ENCODE measurements around the gene CYB561. TPM values are rescaled to one million over a fixed set of nuclear protein-coding genes. Genes with fewer than 3 reads are reported as not detected.

Gene CYB561
- total and polyA plus RNA-seq, 7 donors: 1.5 to 4.2 (median 2.9) TPM

GRCh38 chr17:63441654-63442053 is 4.5 kb downstream of the CYB561 start:
- intact Hi-C loops (cut with DNase I): no loop called here
- WGBS, 3 donors: 83 to 86% (median 84%) methylated on average over 13 of the region's 13 CpGs
- Histone ChIP-seq H3K27ac (no peak overlapping the region), H3K4me1 (peaks cover 4% of the 10 kb centered on the region), H3K36me3 (ENCODE audit: insufficient read depth in 1 of 2, low read depth in 1 of 2) (no peaks in the 10 kb centered on the region), H3K9me3 (no peaks in the 10 kb centered on the region), H3K27me3 (ENCODE audit: insufficient read depth in 3 of 3, low read length in 2 of 3) (peaks cover 0 to 19% (median 6%) of the 10 kb centered on the region in 3 donors), H3K4me3 (no peak overlapping the region)
- DNase-seq: no peak
- no peak for TF ChIP-seq CTCF (IDR thresholded peaks at IDR 0.05)
- ATAC-seq: no peak

DNA sequence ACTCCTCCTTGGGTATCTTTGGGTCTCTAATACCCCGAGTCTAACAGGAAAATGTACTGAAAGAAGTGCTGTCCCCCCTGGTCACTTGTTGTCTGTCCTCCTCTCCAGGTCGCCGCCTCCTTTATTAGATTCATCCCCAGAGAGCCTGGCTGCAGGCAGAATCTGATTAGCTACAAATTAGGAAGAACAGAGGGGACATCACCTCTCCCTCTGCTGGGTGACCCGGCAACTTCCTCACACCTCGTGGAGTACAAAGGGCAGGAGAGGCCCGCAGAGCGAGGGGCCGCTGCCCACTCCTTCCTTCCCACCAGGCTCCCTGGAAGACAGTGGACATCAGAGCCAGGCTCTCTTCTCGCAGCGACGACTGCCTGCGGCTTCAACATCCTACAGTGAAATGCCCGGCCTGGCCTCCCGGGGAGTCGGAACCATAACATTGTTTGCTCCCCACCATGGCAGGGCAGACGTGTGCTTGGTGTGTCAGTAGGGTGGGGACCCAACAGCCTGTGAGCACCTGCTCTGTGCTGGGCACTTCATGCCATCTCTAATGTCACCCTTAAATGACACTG is 5.3 kb downstream of the CYB561 start:
- no peaks in the 10 kb centered on the region for H3K36me3 ChIP-seq (ENCODE audit: insufficient read depth in 1 of 2, low read depth in 1 of 2)
- intact Hi-C loops (cut with DNase I): no loop called here
- no peaks in the 10 kb centered on the region for H3K4me1 ChIP-seq
- ATAC-seq: no peak
- peaks cover 0 to 13% (median 2%) of the 10 kb centered on the region in 3 donors for H3K27me3 ChIP-seq (ENCODE audit: insufficient read depth in 3 of 3, low read length in 2 of 3)
- no peaks in the 10 kb centered on the region for H3K9me3 ChIP-seq
- H3K4me3 ChIP-seq: no peak overlapping the region
- TF ChIP-seq CTCF (IDR thresholded peaks at IDR 0.05): no peak
- 72 to 78% (median 73%) methylated on average over 16 of the region's 16 CpGs for WGBS, 3 donors
- no peak overlapping the region for H3K27ac ChIP-seq
- DNase-seq: no peak

GRCh38 chr17:63440127-63440769 is 5.9 kb downstream of the CYB561 start:
- peak overlapping the region; percentile 55 for H3K27ac ChIP-seq
- intact Hi-C loops (cut with DNase I): no loop called here
- H3K4me3 ChIP-seq: peak overlapping the region; percentile 22
- no peaks in the 10 kb centered on the region for H3K9me3 ChIP-seq
- H3K27me3 ChIP-seq (ENCODE audit: insufficient read depth in 3 of 3, low read length in 2 of 3): peaks cover 0 to 8% (median 2%) of the 10 kb centered on the region in 3 donors
- no peak for TF ChIP-seq CTCF (IDR thresholded peaks at IDR 0.05)
- no peak for DNase-seq
- H3K4me1 ChIP-seq: peaks cover 6% of the 10 kb centered on the region
- no peak for ATAC-seq
- H3K36me3 ChIP-seq (ENCODE audit: insufficient read depth in 1 of 2, low read depth in 1 of 2): no peaks in the 10 kb centered on the region
- 62 to 73% (median 70%) methylated on average over 22 of the region's 22 CpGs for WGBS, 3 donors

DNA sequence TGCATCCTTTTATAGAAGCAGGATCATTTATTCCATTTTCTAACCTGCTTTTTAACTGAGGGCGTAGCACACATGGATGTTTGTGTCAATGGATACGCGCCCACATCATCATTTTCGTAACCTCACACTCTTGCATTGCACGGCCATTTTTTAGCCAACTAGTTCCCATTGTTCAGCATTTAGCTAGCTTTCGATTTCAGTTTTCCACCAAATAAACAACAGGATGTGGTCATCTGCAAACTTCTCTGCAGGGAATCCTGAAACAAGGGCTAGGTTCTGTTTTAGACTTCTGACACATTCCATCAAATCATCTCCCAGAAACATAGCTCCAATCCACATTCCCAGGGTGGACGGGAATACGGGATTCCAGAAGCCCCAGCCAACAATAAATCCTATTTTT is 6.4 kb downstream of the CYB561 start:
- ATAC-seq: no peak
- Histone ChIP-seq H3K36me3 (ENCODE audit: insufficient read depth in 1 of 2, low read depth in 1 of 2) (no peaks in the 10 kb centered on the region), H3K4me3 (peak overlapping the region; percentile 22), H3K27ac (peak overlapping the region; percentile 55), H3K9me3 (no peaks in the 10 kb centered on the region), H3K4me1 (peaks cover 11% of the 10 kb centered on the region), H3K27me3 (ENCODE audit: insufficient read depth in 3 of 3, low read length in 2 of 3) (peaks cover 0 to 8% (median 2%) of the 10 kb centered on the region in 3 donors)
- 51 to 60% (median 52%) methylated on average over 8 of the region's 8 CpGs for WGBS, 3 donors
- TF ChIP-seq CTCF (IDR thresholded peaks at IDR 0.05): no peak
- DNase-seq: no peak
- intact Hi-C loops (cut with DNase I): no loop called here

Data from psoas muscle (tissue), 8 donors.